ENCODE measurements around the gene GALNT1. TPM values are rescaled to one million over a fixed set of nuclear protein-coding genes. Genes with fewer than 3 reads are reported as not detected.

GALNT1 gene
- total and polyA plus RNA-seq, 2 of the 4 experiments (the other 2 are of a cell fraction), result 24.9 to 43.9 TPM

GRCh38 chr18:35705988-35706387, 124.4 kb downstream of the GALNT1 start:
- no peak overlapping the region for H3K27ac ChIP-seq (ENCODE audit: insufficient read depth, low read length)
- H2BK20ac ChIP-seq (ENCODE audit: low read depth, low read length), result no peak overlapping the region
- H3K56ac ChIP-seq (ENCODE audit: extremely low read depth, insufficient read depth, low read length), result no peak overlapping the region
- no TSS peak for BruUV-seq (replicated peaks)
- H3K9ac ChIP-seq (ENCODE audit: low read depth, low read length), result no peak overlapping the region
- H3K18ac ChIP-seq (ENCODE audit: low read depth, low read length), result no peak overlapping the region
- peaks cover 6% of the 10 kb centered on the region for H3K4me1 ChIP-seq (ENCODE audit: control insufficient read depth, insufficient read depth, low read length)
- no peak overlapping the region for H4K5ac ChIP-seq (ENCODE audit: low read depth, low read length)
- H4K20me1 ChIP-seq (ENCODE audit: insufficient read depth, low read length), result no peaks in the 10 kb centered on the region
- no peak overlapping the region for H4K91ac ChIP-seq (ENCODE audit: insufficient read depth, low read depth, low read length)
- H2BK120ac ChIP-seq (ENCODE audit: low read depth, low read length), result no peak overlapping the region
- no peak overlapping the region for H2AFZ ChIP-seq (replicated peaks; ENCODE audit: low read length, poor library complexity)
- in situ Hi-C loops (cut with MboI; ENCODE audit: low sequenced_read_pairs) (no loop called here), intact Hi-C loops (cut with micrococcal nuclease) (no loop called here), dilution Hi-C loops (cut with HindIII; ENCODE audit: low sequenced_read_pairs, unreplicated experiment) (no loop called here)
- ATAC-seq (ENCODE audit: low read depth) (no peak), DNase-seq (no peak)
- H3K23ac ChIP-seq (ENCODE audit: low read depth, low read length), result no peak overlapping the region
- no peak overlapping the region for H3K4ac ChIP-seq (ENCODE audit: low read depth, low read length)
- WGBS, 2 experiments (ENCODE audit: extremely low coverage in 2 of 2, insufficient read length in 1 of 2), result 91% methylated on average over 4 of the region's 10 CpGs; no CpG with 5 or more reads in 1 of the 2 experiments
- H2BK15ac ChIP-seq (ENCODE audit: low read depth, low read length), result no peak overlapping the region
- no peak overlapping the region for H2AK9ac ChIP-seq (replicated peaks; ENCODE audit: low read depth, low read length, poor library complexity)
- no peak overlapping the region for H2BK5ac ChIP-seq (ENCODE audit: low read depth, low read length, poor library complexity, severe bottlenecking)
- no peak overlapping the region for H2AK5ac ChIP-seq (ENCODE audit: low read depth, low read length)
- no peak overlapping the region for H3K4me2 ChIP-seq (ENCODE audit: low read depth, low read length)
- TF ChIP-seq USF2 (IDR thresholded peaks at IDR 0.05; ENCODE audit: low read depth, low read length) (no peak), CHD1 (IDR thresholded peaks at IDR 0.05; ENCODE audit: low read depth, low read length) (no peak), RFX5 (IDR thresholded peaks at IDR 0.05; ENCODE audit: low read depth, low read length) (no peak), ELK1 (IDR thresholded peaks at IDR 0.05; ENCODE audit: borderline replicate concordance, low read depth, low read length) (no peak), NFE2L2 (IDR thresholded peaks at IDR 0.05; ENCODE audit: low read depth, low read length) (no peak)
- TF ChIP-seq, protein P1, sequence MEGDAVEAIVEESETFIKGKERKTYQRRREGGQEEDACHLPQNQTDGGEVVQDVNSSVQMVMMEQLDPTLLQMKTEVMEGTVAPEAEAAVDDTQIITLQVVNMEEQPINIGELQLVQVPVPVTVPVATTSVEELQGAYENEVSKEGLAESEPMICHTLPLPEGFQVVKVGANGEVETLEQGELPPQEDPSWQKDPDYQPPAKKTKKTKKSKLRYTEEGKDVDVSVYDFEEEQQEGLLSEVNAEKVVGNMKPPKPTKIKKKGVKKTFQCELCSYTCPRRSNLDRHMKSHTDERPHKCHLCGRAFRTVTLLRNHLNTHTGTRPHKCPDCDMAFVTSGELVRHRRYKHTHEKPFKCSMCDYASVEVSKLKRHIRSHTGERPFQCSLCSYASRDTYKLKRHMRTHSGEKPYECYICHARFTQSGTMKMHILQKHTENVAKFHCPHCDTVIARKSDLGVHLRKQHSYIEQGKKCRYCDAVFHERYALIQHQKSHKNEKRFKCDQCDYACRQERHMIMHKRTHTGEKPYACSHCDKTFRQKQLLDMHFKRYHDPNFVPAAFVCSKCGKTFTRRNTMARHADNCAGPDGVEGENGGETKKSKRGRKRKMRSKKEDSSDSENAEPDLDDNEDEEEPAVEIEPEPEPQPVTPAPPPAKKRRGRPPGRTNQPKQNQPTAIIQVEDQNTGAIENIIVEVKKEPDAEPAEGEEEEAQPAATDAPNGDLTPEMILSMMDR (conservative IDR thresholded peaks at IDR 0.05; ENCODE audit: low read depth, low read length), result no peak
- H3K36me3 ChIP-seq (ENCODE audit: control insufficient read depth, insufficient read depth, low read length), result peaks cover 6% of the 10 kb centered on the region
- CTCF ChIA-PET, result no interaction called here
- no peaks in the 10 kb centered on the region; a peak in 1 of 4 replicates for H3K79me1 ChIP-seq (ENCODE audit: low read depth in 1 of 2, low read length in 2 of 2)
- no peak overlapping the region for H3K14ac ChIP-seq (replicated peaks; ENCODE audit: low read depth, low read length)
- no peak overlapping the region for H4K8ac ChIP-seq (ENCODE audit: low read depth in 2 of 2, low read length in 2 of 2)
- no peak overlapping the region for H3K4me3 ChIP-seq (ENCODE audit: insufficient read depth, low read depth, low read length)
- H3K9me1 ChIP-seq (ENCODE audit: insufficient read depth, low read length), result no peaks in the 10 kb centered on the region; the same call in 1 of the 2 replicates
- H3K27me3 ChIP-seq (ENCODE audit: control insufficient read depth, insufficient read depth, low read length), result no peaks in the 10 kb centered on the region
- POLR2A ChIA-PET (ENCODE audit: unreplicated experiment), result no interaction called here
- no peaks in the 10 kb centered on the region for H3K9me3 ChIP-seq (ENCODE audit: control insufficient read depth, insufficient read depth, low read length)
